ENCODE data around the gene TFAP2D.

GRCh38 chr6:50816947-50817645 is 103.8 kb downstream of the TFAP2D start:
- TF ChIP-seq CTCF (IDR thresholded peaks at IDR 0.05) (no peak), EP300 (IDR thresholded peaks at IDR 0.05) (no peak), POLR2A (IDR thresholded peaks at IDR 0.05) (no peak)
